GM23248 (cell line): ENCODE measurements around the gene METTL23. TPM values are rescaled to one million over a fixed set of nuclear protein-coding genes. Genes with fewer than 3 reads are reported as not detected.

Source experiments
- DNase-seq: peaks from one replicate; pipeline ENCODE4 v3.0.0-alpha.2; 2015
- H2AFZ ChIP-seq: fragments of 200-600 bp; sonication (generic); 2 replicates; pipeline ENCODE4 v1.6.1; 2016; ENCODE audit warnings: antibody characterized with exemption
- H3F3A ChIP-seq: fragments of 200-600 bp; sonication (generic); 2 replicates; pipeline ENCODE4 v1.6.1; 2016; ENCODE audit warnings: mild to moderate bottlenecking, antibody characterized with exemption, mixed run types; ENCODE audit not compliant: insufficient read depth
- H3K27ac ChIP-seq: fragments of 200-600 bp; sonication (generic); 2 replicates; pipeline ENCODE4 v1.5.1; 2016; ENCODE audit warnings: mild to moderate bottlenecking
- H3K27me3 ChIP-seq: fragments of 200-600 bp; sonication (generic); replicated peaks from 2 replicates; pipeline ENCODE4 v1.6.1; 2016; ENCODE audit warnings: mild to moderate bottlenecking; ENCODE audit not compliant: insufficient read depth
- H3K36me3 ChIP-seq: fragments of 200-600 bp; sonication (generic); 2 replicates; pipeline ENCODE4 v1.6.1; 2016; ENCODE audit warnings: low read depth, mild to moderate bottlenecking
- H3K4me1 ChIP-seq: fragments of 200-600 bp; sonication (generic); 2 replicates; pipeline ENCODE4 v1.6.1; 2016; ENCODE audit warnings: mild to moderate bottlenecking; ENCODE audit not compliant: insufficient read depth
- H3K4me2 ChIP-seq: fragments of 200-600 bp; sonication (generic); one replicate; pipeline ENCODE4 v1.6.1; 2016; ENCODE audit warnings: mild to moderate bottlenecking; ENCODE audit not compliant: unreplicated experiment
- H3K4me3 ChIP-seq: fragments of 200-600 bp; sonication (generic); 2 replicates; pipeline ENCODE4 v1.5.1; 2016; ENCODE audit warnings: mild to moderate bottlenecking
- H3K79me2 ChIP-seq: fragments of 200-600 bp; sonication (generic); 2 replicates; pipeline ENCODE4 v1.6.1; 2016; ENCODE audit warnings: mild to moderate bottlenecking; ENCODE audit not compliant: insufficient read depth
- H3K9ac ChIP-seq: fragments of 200-600 bp; sonication (generic); 2 replicates; pipeline ENCODE4 v1.6.1; 2016; ENCODE audit warnings: mild to moderate bottlenecking
- H3K9me2 ChIP-seq: fragments of 200-600 bp; sonication (generic); 2 replicates; pipeline ENCODE4 v1.6.1; 2016; ENCODE audit warnings: mixed run types, mild to moderate bottlenecking, moderate library complexity; ENCODE audit not compliant: insufficient read depth
- H3K9me3 ChIP-seq: fragments of 200-600 bp; sonication (generic); one replicate; pipeline ENCODE4 v1.6.1; 2017; ENCODE audit warnings: low read depth
- H4K20me1 ChIP-seq: fragments of 200-600 bp; sonication (generic); 2 replicates; pipeline ENCODE4 v1.6.0; 2016; ENCODE audit not compliant: insufficient read depth
- EZH2 ChIP-seq: fragments of 200-600 bp; sonication (generic); IDR thresholded peaks from 2 replicates; pipeline ENCODE4 v1.6.1; 2018; ENCODE audit warnings: antibody characterized with exemption, mild to moderate bottlenecking; ENCODE audit not compliant: insufficient read depth, poor library complexity, severe bottlenecking
- EZH2phosphoT487 ChIP-seq: fragments of 200-600 bp; sonication (generic); IDR thresholded peaks from 2 replicates; pipeline ENCODE4 v1.6.1; 2018; ENCODE audit warnings: antibody characterized with exemption, moderate library complexity, mild to moderate bottlenecking, low read depth; ENCODE audit not compliant: insufficient read depth
- WGBS, 2 experiments: methylation state at CpG; one replicate each; pipeline ENCODE4 v1.1.6; 2015 to 2017; ENCODE audit warnings: low lambda C conversion rate in 2 of 2, low coverage in 1 of 2; ENCODE audit errors: missing lambda C conversion rate in 2 of 2; 5-methylcytosine and 5-hydroxymethylcytosine counted together
- in situ Hi-C: fragments of 300-500 bp; cut with MboI; formaldehyde crosslinking; loops from 2 replicates; pipeline ENCODE4 v1.15.0; 2020
- polyA plus RNA-seq: library from polyadenylated mRNA; unstranded; fragments of >200 nt; fragmentation: Nextera tagmentation; extraction: Ambion mirVana; gene quantifications from 2 replicates; pipeline ENCODE4 v1.2.1, GENCODE V29; 2016
- total RNA-seq: library from RNA; depleted of rRNA; stranded (reverse); fragments of >200 nt; shearing (Covaris generic); gene quantifications from 2 replicates; pipeline ENCODE4 v1.2.3, GENCODE V29; 2014

Gene METTL23
- total and polyA plus RNA-seq, 2 experiments from 2014 or later: 35.6 to 54.8 TPM

DNA sequence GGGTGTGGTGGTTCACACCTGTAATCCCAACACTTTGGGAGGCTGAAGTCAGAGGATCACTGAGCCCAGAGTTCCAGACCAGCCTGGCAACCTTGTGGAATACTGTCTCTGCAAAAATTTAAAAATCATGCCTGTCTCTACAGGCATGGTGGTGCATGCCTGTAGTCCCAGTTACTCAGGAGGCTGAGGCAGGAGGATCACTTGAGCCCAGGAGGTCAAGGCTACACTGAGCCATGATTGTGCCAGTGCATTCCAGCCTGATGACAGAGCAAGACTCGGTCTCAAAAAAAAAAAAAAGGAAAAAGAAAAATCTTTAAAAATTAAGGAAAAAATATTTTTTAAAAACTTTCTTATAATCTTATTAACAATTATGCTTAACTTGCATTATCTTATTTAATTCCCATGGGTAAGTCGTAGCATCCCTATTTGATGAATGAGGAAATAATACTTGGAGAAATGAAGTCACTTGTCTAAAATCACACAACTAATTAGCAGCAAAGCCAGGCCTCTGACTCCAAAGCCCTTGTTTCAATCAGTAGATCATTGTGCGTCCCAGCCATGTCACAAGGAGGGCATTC is 24.9 kb downstream of the METTL23 start:
- Histone ChIP-seq H3K9me2 (no peaks in the 10 kb centered on the region), H3K36me3 (no peaks in the 10 kb centered on the region), H3K4me3 (no peak overlapping the region), H3K27me3 (no peaks in the 10 kb centered on the region), H3K4me2 (no peak overlapping the region), H3K79me2 (no peaks in the 10 kb centered on the region), H3K4me1 (no peaks in the 10 kb centered on the region), H3K9ac (no peak overlapping the region), H3K9me3 (no peaks in the 10 kb centered on the region), H3K27ac (no peak overlapping the region), H4K20me1 (no peaks in the 10 kb centered on the region), H2AFZ (no peak overlapping the region), H3F3A (no peaks in the 10 kb centered on the region)
- WGBS, 2 experiments: 76% methylated on average over 3 of the region's 3 CpGs
- TF ChIP-seq EZH2: no peak
- no peak for TF ChIP-seq EZH2phosphoT487
- DNase-seq: no peak
- in situ Hi-C loops: no loop called here

DNA sequence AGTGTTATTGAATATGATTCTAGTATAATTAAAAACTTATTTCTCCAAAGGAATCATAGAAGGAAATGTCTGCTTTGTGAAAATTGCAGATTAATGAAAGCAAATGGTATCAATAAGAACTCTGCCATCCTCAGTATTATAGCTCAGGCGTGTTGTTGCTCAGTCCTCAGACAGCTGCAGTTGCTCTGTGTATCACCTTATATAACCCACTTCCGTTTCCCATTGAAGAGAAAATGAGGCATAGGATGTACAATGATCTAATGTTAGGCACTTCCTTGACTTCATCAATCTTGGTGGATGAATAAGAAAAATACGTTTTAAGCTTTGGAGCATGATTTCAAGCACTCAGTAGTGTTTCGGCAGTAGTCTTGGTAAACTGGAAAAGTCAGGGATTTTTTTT is 25.4 kb downstream of the METTL23 start:
- no peak for DNase-seq

GRCh38 chr17:76753061-76753961 is 26.7 kb downstream of the METTL23 start:
- Histone ChIP-seq H2AFZ (no peak overlapping the region), H3K9me2 (no peaks in the 10 kb centered on the region), H3K79me2 (no peaks in the 10 kb centered on the region), H3K9me3 (no peaks in the 10 kb centered on the region), H3K4me1 (no peaks in the 10 kb centered on the region), H3K36me3 (0 out of 2 replicates have a peak, but pooled peaks cover 6% of the 10 kb centered on the region), H3K4me3 (no peak overlapping the region), H3K4me2 (no peak overlapping the region), H3F3A (no peaks in the 10 kb centered on the region), H3K27ac (no peak overlapping the region), H3K9ac (no peak overlapping the region), H4K20me1 (no peaks in the 10 kb centered on the region), H3K27me3 (no peaks in the 10 kb centered on the region)
- no peak for TF ChIP-seq EZH2phosphoT487
- no peak for TF ChIP-seq EZH2
- no peak for DNase-seq
- in situ Hi-C loops: no loop called here
- WGBS, 2 experiments: 94 to 97% methylated on average over 11 to 12 of the region's 12 CpGs

More for the DNA sequence above, 25.4 kb downstream of the METTL23 start:
- H3K9ac ChIP-seq: no peak overlapping the region
- no peaks in the 10 kb centered on the region for H3K9me3 ChIP-seq
- H3K4me2 ChIP-seq: no peak overlapping the region
- no peaks in the 10 kb centered on the region for H3K9me2 ChIP-seq
- no peaks in the 10 kb centered on the region for H3K4me1 ChIP-seq
- no peaks in the 10 kb centered on the region for H4K20me1 ChIP-seq
- no peak for TF ChIP-seq EZH2phosphoT487
- TF ChIP-seq EZH2: no peak
- H3K27me3 ChIP-seq: no peaks in the 10 kb centered on the region
- no peaks in the 10 kb centered on the region for H3K79me2 ChIP-seq
- H3K27ac ChIP-seq: no peak overlapping the region
- H3F3A ChIP-seq: no peaks in the 10 kb centered on the region
- WGBS, 2 experiments: 82 to 90% methylated on average over 4 of the region's 4 CpGs
- H3K36me3 ChIP-seq: 0 out of 2 replicates have a peak, but pooled peaks cover 3% of the 10 kb centered on the region
- in situ Hi-C loops: no loop called here
- no peak overlapping the region for H3K4me3 ChIP-seq
- no peak overlapping the region for H2AFZ ChIP-seq

GRCh38 chr17:76755285-76755684 is 28.6 kb downstream of the METTL23 start:
- no peak for DNase-seq
- Histone ChIP-seq H4K20me1 (no peaks in the 10 kb centered on the region), H3K4me2 (no peak overlapping the region), H3K27ac (no peak overlapping the region), H2AFZ (no peak overlapping the region), H3K36me3 (0 out of 2 replicates have a peak, but pooled peaks cover 6% of the 10 kb centered on the region), H3K9me3 (no peaks in the 10 kb centered on the region), H3F3A (no peaks in the 10 kb centered on the region), H3K4me3 (no peak overlapping the region), H3K27me3 (no peaks in the 10 kb centered on the region), H3K79me2 (no peaks in the 10 kb centered on the region), H3K9me2 (no peaks in the 10 kb centered on the region), H3K4me1 (no peaks in the 10 kb centered on the region), H3K9ac (no peak overlapping the region)
- 98 to 100% methylated on average over 2 of the region's 2 CpGs for WGBS, 2 experiments
- in situ Hi-C loops: no loop called here
- TF ChIP-seq EZH2 (no peak), EZH2phosphoT487 (no peak)
